HG02571 (cell line): ENCODE data around the gene IHH.
A peak's percentile ranks its signal among the peaks of the same experiment; 100 is the strongest.

Source experiments
- ATAC-seq: cut with Tn5 transposase; IDR thresholded peaks from one replicate; pipeline ENCODE4 v1.9.1; 2021; ENCODE audit warnings: mild to moderate bottlenecking, moderate library complexity; ENCODE audit not compliant: unreplicated experiment

Gene IHH

GRCh38 chr2:219042157-219042556 lies 18.6 kb downstream of the IHH start:
- ATAC-seq, result no peak

GRCh38 chr2:219041252-219041651 lies 19.5 kb downstream of the IHH start, which contains the start of gene CFAP65:
Gene CFAP65, minus strand, starts transcription at chr2:219041516. Its CDS starts 2,468 bp downstream, at chr2:219039048.
- no peak for ATAC-seq

- no peak for ATAC-seq
Measured at GRCh38 chr2:219038600-219038999, 22.1 kb downstream of the IHH start.

- no peak for ATAC-seq
Measured at GRCh38 chr2:219037783-219038499, 22.8 kb downstream of the IHH start.

GRCh38 chr2:219035942-219036341 lies 24.8 kb downstream of the IHH start:
- no peak for ATAC-seq

- ATAC-seq, result no peak
Measured at GRCh38 chr2:219034823-219035222, 25.9 kb downstream of the IHH start.

GRCh38 chr2:219032051-219032745 lies 28.5 kb downstream of the IHH start:
- no peak for ATAC-seq

- ATAC-seq, result no peak
Measured at GRCh38 chr2:219031005-219031738, 29.5 kb downstream of the IHH start.

- no peak for ATAC-seq
Measured at GRCh38 chr2:219030177-219030940, 30.4 kb downstream of the IHH start.

- ATAC-seq, result peak; percentile 76
Measured at GRCh38 chr2:219029829-219030165, 30.9 kb downstream of the IHH start.

- no peak for ATAC-seq
Measured at GRCh38 chr2:219028996-219029828, 31.5 kb downstream of the IHH start.

- ATAC-seq, result no peak
Measured at GRCh38 chr2:219028141-219028540, 32.6 kb downstream of the IHH start.

GRCh38 chr2:219027511-219028055 lies 33.1 kb downstream of the IHH start:
- ATAC-seq, result no peak

- no peak for ATAC-seq
Measured at GRCh38 chr2:219026946-219027345, 33.8 kb downstream of the IHH start.

- no peak for ATAC-seq
Measured at GRCh38 chr2:219025637-219026585, 34.8 kb downstream of the IHH start.

GRCh38 chr2:219024059-219024458 lies 36.7 kb downstream of the IHH start:
- no peak for ATAC-seq

- no peak for ATAC-seq
Measured at GRCh38 chr2:219023045-219023605, 37.6 kb downstream of the IHH start.

GRCh38 chr2:219022616-219023015 lies 38.1 kb downstream of the IHH start:
- no peak for ATAC-seq
